HG03066 (cell line): ENCODE data around the gene LARP1.
"Not testable (repeated sequence)": the region's sequence is repeated elsewhere in the genome, so short reads cannot be mapped to it uniquely, and the experiment has no call there.

Experiments
- ATAC-seq: cut with Tn5 transposase; IDR thresholded peaks from one replicate; pipeline ENCODE4 v1.9.1; 2021; ENCODE audit warnings: low read depth; ENCODE audit not compliant: unreplicated experiment

LARP1 gene

DNA sequence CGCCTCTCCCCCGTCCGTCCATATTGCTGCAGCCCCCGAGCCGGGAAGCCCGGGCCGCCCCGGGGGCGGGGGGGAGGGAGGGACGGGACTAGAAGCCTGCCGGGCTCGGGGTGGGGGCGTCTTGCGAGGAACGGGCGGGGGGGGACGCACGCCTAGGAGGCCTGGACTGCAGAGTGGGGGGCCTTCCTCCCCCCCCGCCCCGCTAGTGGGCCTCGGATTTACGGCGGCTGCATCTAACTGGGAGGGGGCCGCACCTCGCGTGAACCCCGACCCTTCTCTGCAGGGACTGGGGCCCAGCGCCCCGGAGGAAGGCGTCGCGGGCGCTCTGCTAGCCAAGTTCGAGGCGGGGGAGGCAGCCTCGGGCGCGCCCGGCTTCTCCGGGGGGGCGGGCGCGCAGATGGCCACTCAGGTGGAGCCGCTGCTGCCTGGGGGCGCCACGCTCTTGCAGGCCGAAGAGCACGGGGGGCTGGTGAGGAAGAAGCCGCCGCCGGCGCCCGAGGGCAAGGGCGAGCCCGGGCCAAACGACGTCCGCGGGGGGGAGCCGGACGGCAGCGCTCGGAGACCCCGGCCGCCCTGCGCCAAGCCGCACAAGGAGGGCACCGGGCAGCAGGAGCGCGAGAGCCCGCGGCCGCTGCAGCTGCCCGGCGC lies at the start of gene LARP1:
TSS of gene LARP1 (plus strand) at position 17 of the 648 bp plus-strand sequence. CDS start at position 398, 381 bp downstream.
- ATAC-seq: peak; percentile 8

DNA sequence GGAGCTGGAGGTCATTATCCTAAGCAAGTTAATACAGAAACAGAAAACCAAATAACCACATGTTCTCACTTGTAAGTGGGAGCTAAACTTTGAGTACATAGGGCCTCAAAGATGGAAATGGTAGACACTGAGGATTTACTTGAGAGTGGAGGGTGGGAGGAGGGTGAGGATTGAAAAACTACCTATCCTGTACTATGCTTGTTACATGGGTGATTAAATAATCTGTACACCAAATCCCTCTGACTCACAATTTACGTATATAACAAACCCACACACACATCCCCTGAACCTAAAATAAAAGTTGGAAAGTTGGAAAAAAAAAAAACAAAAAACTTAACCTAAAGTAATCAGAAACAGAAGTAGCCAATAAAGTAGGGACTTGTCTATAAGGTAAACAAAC lies 48.8 kb upstream of the LARP1 start:
- no peak for ATAC-seq

DNA sequence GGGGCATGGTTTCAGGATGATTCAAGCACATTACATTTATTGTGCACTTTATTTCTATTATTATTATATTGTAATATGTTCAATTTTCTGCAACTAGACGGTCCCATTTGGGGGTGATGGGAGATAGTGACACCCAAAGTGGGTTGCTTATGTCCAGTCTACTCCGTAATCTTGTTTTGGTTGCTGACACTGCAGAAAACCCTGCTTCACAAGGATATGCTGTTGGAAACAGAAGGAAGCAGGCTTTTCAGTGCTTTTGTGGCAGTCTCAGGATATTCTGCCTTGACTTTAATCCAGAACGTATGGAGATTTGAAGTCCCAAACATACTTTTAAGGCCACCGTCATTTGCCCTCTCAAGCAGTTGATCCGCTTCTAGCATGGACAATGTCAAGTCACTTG lies 47.5 kb upstream of the LARP1 start:
- ATAC-seq: no peak

DNA sequence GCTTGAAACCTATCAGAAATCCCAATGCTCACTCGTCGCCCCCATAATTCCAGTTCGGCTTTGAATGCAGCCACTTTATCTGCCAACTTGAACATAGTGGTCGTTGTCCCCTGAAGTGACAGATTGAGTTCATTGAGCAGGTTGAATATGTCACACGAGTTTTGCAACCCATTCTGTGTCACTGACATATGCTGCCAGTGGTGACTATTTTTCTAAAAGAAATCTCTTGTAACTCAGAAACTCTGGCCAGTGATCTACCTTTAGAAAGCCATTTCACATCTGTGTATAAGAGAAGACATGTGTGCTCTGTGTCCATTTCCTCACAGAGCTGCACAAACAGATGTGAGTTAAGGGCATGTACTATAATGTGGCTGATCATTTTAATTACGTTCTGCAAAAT lies 47.0 kb upstream of the LARP1 start:
- ATAC-seq: no peak

DNA sequence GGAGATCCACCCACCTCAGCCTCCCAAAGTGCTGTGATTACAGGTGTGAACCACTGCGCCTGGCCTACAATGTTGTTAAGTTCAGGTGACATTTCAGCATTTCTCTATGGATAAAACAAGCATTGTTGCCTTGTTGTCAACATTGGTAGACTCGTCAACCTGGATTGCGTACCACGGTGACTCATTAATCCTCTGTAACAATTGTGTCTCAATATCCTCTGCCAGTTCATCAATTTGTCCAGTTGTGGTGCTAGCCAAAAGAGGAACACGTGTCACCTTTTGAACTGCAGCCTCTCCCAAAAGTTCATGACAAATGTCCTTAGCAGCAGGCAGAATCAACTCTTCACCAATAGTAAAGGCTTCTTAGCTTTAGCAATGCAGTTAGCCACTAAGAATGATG lies 46.3 kb upstream of the LARP1 start:
- ATAC-seq: no peak

DNA sequence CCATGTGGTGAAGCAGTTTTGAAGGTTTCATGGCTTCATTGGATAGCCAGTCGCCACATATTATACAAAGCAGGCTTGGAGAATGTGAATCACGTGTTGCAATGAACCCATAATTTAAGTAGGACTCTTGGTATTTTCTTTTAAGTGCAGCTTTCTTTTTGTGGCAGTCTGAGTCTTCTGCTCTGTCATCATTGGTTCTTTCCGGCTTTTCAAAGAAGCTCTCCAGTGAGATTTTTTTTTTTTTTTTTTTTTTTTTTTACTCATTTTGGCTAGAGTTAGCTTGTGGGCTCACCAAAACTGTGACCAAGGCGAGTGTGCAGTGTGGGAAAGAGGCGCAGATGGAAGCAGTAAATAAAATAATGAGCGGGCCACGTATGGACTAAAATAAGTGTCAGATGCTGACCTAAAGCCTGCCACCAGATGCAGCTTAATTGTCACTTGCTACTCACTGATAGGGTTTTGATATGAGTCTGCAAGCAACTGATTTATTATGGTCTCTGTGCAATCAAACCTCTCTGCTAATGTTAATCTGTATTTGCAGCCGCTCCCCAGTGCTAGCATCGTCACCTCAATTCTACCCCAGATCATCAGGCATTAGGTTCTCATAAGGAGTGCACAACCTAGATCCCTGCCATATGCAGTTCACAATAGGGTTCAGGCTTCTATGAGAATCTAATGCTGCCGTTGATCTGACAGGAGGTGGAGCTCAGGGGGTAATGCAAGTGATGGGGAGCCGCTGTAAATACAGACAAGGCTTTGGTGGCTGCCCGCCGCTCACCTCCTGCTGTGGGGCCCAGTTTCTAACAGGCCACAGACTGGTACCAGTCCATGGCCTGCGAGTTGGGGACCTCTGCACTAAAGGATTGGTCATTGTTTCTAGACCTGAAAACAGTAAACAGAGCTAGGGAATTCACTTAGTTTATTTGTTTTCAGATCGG lies 45.5 kb upstream of the LARP1 start:
- no peak for ATAC-seq

DNA sequence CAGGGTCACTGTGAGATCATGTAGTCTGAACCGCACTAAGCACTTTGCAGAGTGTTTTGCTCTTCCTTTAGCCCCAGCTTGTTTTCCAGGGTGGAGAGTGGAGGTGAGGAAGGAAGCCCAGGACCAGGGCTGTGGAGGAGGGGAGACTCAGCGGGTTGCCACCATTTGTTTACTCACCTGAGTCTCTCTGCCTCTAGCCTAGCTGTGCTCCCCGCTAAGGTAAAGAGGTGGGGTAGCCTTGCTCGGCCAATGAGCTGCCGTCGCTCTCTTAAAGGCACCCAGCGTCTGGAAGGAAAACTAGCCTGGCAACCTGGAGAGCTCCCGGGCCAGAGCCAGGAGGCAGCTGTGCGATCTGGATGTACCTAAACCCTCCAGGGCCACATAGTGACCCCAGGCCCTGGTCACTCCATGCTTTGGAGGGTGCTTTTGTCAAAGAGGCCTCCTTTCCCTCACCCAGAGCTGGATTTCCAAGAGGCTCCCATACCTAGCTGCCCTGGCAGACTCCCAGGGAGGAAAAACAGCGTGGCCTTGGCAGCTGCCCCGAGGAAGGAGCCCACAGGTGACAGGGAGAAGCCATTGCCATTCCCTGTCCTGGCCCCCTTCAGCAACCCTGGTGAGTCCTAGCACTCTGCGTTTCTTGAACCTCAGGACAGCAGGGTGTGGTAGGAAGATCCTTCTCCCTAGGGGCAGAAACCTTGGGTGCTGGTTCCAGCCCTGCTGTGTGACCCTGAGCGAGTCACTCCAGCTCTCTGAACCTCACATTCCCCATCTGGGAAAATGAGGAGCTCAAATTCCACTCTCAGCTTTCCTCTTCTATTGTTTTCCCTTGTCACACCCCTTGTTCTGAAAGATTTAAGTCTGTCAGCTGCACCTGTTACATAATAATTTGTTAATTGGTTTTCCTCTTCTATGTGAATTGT lies 42.4 kb upstream of the LARP1 start:
- ATAC-seq: no peak

DNA sequence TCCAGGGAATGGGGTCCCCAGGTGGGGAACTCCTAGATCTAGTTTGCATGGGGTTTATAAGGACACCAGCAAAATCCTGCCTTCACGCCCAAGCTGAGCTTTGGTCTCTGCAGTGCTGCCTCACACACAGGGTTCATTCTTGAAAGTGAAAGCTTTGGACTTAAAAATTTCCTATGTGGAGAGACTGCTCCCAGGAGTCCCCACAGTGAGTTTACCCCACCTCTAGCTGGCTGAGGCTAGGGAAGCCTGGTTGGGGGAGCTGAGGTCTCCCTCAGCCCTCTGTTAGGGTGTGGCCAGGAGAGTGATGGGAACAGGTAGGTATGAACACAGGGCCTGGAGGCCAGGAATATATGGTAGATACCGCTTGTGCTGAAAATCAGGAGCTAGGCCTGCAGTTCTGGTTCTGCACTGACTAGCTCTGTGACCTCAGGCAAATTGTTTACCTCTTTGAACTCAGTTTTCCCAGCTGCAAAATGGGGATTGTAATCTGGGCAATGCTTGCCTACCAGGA lies 41.5 kb upstream of the LARP1 start:
- no peak for ATAC-seq

DNA sequence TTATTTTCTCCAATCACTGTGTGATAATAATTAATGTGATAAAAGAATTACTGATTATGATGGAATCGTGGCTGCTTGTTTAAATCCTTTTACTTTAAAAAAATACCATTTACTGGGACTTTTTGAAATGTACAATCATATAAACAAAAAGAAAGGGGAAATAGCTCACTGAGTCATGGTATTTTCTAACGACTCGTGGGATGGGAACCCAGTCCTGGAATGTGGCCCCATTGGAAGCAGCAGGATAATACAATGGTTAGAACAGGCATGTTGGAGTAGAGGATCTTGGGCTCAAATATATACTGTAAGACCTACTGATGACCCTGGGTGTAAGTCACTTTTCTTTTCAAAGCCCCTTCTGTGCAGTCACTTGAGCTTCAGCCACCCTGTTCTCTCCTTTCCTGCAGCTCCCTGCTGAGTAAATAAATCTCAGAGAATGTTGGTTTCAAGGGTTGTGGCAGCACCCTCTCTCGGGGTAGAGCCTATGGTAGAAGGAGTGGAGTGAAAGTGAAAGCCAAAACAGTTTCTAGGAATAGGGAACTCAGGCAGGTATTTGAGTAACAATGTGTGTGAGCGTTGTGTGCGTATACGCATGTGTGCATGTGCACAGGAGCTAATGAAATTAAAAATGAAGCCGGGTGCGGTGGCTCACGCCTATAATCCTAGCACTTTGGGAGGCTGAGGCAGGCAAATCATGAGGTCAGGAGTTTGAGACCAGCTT lies 40.8 kb upstream of the LARP1 start:
- no peak for ATAC-seq

DNA sequence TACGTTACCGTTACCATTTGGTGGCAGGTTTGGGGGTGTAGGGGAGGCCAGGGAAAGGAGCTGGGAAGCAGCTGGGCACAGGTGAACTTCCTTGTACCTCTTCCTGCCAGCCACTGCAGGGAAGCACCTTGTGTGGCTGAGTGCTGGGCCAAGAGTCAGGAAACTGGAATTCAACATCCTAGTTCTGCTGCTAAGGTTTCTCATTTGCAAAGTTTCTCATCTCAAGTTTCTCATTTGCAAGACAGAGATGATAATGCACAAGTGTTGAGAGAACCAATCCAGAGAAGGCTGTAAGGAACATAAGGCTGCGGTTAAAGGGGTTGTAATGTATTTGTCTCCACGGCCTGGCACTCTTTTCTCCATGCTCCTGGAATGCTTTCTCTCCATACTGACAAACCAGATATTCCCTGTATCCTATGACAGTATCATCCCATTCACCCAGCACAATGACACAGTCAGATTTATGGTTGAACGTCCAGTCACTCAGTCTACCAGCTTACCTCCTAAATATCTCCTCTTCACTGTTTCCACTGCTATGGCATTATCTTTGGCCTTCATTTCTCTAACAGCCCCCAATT lies 33.6 kb upstream of the LARP1 start:
- no peak for ATAC-seq

DNA sequence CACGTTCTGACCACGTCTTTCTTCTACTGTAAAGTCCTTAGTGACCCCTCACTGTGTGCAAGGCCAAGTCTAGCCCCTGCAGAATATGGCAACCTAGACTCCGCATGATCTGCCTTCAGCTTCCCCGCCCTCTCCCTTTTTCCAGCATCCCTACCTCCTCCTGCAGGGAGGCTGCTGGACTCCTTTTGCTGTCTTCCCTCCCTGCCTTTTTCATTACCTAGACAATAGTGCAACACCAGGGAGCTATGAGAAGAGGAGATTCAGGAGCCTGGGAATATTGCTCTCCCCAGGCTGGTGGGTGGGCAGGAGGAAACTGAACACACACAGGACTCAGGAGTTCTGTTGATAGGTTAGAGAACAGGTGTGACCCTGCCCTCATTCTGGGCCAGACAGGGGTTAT lies 33.1 kb upstream of the LARP1 start:
- no peak for ATAC-seq

DNA sequence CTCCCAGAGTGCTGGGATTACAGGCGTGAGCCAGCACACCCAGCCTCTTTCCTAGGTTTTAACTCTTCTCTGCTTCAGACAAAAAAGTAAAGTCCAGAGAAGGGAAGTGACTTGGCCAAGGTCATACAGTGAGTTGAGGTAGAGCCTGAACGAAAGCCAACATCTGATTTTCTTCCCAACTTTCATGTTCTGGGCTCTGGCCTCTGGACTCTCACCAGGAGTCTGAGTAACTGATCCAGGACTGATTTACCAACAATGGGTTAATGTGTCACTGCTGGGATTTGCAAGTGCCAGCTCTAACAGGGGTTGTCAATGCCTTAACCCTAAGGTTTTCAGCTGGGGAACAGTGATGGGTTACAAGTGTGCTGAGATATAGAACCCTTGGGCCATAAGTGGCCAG lies 32.2 kb upstream of the LARP1 start:
- no peak for ATAC-seq

DNA sequence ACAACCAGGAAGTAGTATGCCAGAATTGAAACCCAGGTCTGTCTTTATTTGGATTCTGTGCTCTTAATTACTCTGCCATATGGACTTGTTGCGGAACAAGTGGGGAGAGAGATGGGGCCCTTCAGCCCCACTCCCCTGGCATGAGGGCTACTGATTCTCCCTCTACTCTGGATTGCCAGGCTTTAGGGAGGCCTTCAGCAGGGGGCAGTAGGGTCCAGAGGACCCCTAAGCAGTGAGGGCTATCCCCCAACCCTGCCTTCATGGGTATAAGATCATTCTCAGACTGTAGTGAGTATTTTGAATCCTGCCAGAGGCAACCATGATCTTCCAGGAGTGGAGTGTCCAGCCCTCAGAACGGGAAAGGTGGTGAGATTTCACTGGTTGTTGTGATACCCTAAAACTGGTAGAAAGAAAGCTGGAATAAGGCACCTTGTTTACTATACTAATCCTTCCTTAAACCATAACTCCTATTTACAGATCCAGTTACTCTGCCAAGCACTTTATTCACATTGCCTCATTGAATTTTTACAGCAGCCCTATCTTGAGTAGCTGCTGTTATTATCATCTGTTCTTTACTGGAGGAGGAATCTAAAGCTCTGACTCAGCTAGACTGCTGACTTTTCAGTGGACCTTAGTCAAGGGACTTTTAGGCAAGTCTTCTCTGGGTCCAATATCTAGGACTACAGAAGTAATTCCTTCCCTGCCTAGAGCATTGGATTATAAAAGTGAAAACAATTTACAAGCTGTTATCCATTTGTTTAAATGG lies 31.3 kb upstream of the LARP1 start:
- no peak for ATAC-seq

DNA sequence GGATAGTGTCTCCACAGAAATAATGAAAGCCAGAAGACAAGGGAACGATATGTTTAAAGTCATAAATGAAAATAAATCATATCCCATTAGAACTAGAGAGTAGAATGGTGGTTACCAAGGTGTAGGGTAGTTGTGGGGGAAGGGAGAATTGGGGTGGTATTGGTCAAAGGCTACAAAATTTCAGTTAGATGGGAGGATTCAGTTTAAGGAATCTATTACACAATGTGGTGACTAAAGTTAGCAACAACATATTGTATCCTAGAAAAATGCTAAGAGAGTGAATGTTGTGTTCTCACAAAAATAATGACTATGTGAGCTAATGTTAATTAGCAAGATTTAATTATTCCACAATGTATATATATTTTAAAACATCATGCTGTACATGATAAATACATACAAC lies 27.8 kb upstream of the LARP1 start:
- no peak for ATAC-seq

DNA sequence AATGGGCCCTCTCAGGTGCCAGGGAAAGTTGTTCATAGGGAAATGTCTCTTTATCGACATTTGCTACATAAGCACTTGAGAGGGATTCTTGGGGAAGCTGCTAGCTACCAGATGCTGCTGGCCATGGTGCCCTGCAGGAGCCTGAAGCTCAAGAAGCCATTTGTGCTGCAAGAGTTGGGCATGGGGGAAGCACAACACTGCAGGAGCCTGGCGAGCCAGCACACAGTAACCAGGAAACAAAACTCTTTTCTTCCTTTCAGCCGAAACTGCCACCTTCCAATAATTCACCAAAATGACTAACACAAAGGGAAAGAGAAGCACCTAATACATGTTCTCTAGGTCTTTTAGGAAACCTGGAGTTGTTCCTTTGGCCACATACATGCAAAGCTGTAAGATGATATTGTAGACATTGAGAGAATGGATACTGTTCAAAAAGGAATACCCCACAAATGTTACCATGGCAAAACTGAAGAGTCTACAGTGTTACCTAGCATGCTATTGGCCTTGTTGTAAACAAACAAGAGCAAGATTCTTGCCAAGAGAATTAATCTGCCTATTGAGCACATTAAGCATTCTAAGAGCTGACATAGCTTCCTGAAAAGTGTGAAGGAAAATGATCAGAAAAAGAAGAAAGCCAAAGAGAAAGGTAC lies 26.1 kb upstream of the LARP1 start:
- ATAC-seq: no peak

DNA sequence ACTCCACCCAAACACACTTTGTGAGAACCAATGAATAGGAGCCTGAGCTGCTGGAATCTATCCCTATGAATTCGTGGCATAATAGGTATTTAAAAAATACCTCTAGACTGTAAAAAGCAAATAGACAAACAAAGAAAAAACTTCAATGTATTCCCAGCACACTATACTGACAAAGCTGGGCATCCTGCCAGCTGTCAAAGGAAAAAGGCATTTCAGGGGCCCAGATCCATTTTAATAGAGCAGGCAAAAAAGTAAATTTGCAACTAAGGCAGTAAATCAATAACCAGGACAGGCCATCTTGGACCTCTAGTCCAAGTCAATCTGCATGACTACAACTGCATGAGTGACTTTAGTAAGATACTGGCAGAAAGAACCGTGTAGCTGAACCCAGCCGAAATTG lies 25.6 kb upstream of the LARP1 start:
- no peak for ATAC-seq

DNA sequence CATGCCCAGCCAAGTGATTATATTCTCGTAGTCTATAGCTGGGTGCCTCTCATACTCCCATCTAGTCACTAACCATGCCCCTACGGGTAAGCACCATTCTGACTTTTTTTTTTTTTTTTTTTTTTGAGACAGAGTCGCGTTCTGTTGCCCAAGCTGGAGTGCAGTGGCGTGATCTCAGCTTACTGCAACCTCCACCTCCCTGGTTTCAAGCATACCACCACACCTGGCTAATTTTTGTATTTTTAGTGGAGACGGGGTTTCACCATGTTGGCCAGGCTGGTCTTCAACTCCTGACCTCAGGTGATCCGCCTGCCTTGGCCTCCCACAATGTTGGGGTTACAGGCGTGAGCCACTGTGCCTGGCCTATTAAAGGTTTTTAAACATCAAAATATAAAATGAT lies 24.4 kb upstream of the LARP1 start:
- ATAC-seq: not testable (repeated sequence)

DNA sequence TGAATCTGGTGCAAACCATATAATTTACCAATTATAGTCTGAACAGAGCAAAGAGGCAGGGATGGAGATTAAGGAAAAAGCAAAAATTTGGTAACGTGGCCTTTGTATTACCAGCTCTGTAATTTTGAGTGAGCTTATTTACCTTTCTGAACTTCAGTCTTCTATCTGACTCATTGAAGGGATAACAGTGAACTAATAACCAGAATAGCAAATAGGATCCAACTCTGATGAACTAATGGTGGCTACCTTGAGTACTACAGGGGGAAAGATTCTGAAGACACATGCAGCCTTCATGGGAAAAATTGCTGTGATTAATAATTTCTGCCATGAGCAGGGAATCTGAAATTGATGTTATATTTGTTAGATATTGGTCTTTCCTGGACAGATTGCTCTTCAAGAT lies 23.0 kb upstream of the LARP1 start:
- no peak for ATAC-seq
